Activated naive CD4-positive, alpha-beta T cell treated with anti-CD3 and anti-CD28 coated beads for 36 hours (primary cell): ENCODE results near the gene TFEB. TPM values are rescaled to one million over a fixed set of nuclear protein-coding genes. Genes with fewer than 3 reads are reported as not detected.

ENCODE experiments used
- CTCF ChIA-PET: fragments of 350-600 bp; sonication (Branson Sonifier 250); formaldehyde crosslinking; loops from one replicate; lab custom pipeline; 2021; ENCODE audit warnings: antibody characterized with exemption; lab: Charles Lee
- DNase-seq: peaks from one replicate; pipeline ENCODE4 v3.0.0-alpha.2; 2020
- H3K27ac Mint-ChIP-seq: one replicate; pipeline ENCODE4 v1.8.0; 2021; ENCODE audit warnings: mild to moderate bottlenecking, mixed read lengths
- H3K27me3 Mint-ChIP-seq: one replicate; pipeline ENCODE4 v1.8.0; 2021; ENCODE audit warnings: low read depth, mixed read lengths
- H3K36me3 Mint-ChIP-seq: one replicate; pipeline ENCODE4 v1.8.0; 2021; ENCODE audit warnings: low read depth, mixed read lengths
- H3K4me1 Mint-ChIP-seq: one replicate; pipeline ENCODE4 v1.8.0; 2021; ENCODE audit warnings: low read depth, mixed read lengths
- H3K4me3 Mint-ChIP-seq: one replicate; pipeline ENCODE4 v1.8.0; 2021; ENCODE audit warnings: mild to moderate bottlenecking, moderate library complexity, mixed read lengths
- H3K9me3 Mint-ChIP-seq: one replicate; pipeline ENCODE4 v1.8.0; 2021; ENCODE audit warnings: mixed read lengths
- intact Hi-C: fragments of 100-400 bp; cut with micrococcal nuclease; formaldehyde crosslinking; loops from one replicate; pipeline ENCODE4 v1.15.1; 2023
- total RNA-seq, 2 experiments: library from RNA; stranded (reverse); gene quantifications; one replicate each; pipeline ENCODE4 v1.2.3, GENCODE V29; 2021

The TFEB gene
- total RNA-seq, 2 experiments from 2014 or later = 5.7 to 7.9 TPM

DNA sequence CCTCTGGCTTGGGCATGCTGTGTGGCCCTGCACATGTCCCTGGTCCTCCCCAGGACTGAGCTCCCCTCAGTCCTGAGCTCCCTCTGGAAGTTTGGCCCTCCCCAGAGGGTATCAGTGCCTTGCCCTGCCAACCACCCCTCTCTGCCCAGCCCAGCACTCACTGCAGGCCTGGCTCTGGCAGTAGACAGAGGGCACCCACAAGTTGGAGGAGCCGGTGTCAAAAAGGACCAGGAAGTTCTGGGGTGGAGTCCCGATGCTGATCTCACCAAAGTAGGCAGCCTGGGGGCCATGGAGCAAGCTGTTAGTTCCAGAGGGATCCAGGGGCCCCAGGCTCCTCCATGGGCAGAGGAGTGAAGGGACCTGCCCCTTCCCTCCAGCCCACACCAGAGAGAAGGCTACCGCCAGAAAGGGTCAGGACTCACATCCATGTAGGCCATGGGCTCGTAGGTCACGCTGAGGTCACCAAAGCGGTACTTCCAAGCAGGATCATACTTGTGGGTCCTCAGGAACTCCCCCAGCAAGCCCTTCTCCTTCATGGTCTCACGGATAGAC lies 8.9 kb upstream of the TFEB start:
- CTCF ChIA-PET = no interaction called here
- H3K4me1 Mint-ChIP-seq = no peaks in the 10 kb centered on the region
- no peak overlapping the region for H3K4me3 Mint-ChIP-seq
- H3K27ac Mint-ChIP-seq = no peak overlapping the region
- H3K9me3 Mint-ChIP-seq = no peaks in the 10 kb centered on the region
- DNase-seq = no peak
- no peaks in the 10 kb centered on the region for H3K36me3 Mint-ChIP-seq
- H3K27me3 Mint-ChIP-seq = no peaks in the 10 kb centered on the region
- intact Hi-C loops = no loop called here

DNA sequence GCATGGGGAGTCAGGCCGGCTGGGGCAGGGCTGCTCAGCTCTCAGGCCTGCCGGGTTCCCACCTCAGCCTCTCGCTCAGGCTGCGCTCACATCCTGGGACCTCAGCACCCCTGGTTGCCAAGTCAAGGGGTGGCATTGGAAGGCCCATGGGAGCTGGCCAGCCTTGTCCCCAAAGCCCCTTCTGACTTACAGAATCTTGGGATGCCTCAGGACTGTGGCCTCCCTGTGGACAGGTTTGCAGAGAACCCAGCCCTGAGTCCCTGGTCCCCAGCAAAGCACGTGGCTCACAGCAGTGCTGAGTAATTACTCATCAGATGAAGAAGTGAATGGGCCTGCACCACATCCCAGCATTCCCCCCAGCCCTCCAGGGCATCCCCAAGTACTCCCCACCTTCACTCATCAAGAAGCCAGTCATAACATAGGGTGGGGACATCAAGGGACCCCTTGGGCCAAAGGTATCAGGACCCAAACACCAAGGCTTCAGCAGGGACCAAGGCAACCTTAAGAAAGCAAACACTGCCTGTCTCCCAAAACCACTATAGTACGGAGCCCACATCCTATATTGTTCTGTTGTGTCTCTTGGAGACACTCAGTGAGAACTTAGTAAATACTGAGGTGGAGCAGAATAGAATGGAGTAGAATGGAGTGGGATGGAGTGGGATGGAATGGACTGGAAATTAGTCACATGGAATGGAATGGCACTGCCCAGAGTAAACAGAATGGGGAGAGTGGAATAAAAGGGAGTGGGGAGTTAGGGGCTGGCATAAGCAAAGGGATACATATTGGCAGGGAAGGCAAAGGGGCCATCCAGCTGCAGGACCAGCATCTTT lies 8.2 kb upstream of the TFEB start:
- intact Hi-C loops = no loop called here
- H3K36me3 Mint-ChIP-seq = no peaks in the 10 kb centered on the region
- no peaks in the 10 kb centered on the region for H3K27me3 Mint-ChIP-seq
- no peak overlapping the region for H3K4me3 Mint-ChIP-seq
- H3K27ac Mint-ChIP-seq = no peak overlapping the region
- H3K9me3 Mint-ChIP-seq = no peaks in the 10 kb centered on the region
- H3K4me1 Mint-ChIP-seq = no peaks in the 10 kb centered on the region
- DNase-seq = no peak
- CTCF ChIA-PET = interaction anchor here (1.2 kb wide), 1 partner anchor 60 kb away, joined by 3 read pairs; no protein-coding TSS in a partner anchor

DNA sequence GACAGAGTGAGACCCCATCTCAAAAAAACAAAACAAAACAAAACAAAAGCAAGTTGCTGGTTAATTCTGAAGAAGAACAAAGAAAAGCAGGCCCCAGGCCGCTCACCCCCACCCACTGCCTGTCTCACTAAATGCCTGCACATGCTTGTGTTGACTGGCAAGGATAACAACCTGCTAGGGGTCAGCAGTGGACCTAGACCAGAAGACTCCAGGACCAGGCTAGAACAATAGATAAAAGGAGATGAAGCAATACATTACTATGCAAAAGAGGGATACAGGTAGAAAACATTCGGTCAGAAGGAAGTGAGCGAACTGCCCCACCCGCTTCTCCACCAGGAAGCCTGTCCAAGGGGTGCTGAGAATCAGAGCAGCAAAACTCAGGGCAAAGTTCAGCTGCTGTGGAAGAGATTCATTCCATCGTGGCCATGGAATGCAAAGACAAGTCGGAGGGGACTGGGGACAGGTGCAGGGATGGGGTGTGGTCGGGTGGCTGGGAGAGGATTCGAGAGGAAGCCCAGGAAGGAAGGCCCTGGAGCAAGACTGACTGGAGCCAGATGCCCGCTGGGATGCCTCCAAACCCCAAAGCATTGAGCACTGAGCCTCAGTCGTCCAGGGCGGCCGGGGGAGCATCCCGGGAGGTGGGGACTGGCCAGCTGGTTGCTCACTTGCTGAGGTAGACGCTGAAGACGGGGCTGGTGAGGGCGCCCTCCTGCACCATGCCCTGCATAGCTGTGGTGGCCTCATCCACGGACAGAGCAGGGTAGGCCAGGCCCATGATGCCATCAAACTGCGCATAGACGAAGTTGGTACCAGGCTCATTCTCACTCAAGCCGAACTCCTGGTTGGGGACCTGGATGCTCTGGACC lies 6.5 kb upstream of the TFEB start:
- CTCF ChIA-PET = interaction anchor here (1.2 kb wide), 1 partner anchor 59 kb away, joined by 3 read pairs; no protein-coding TSS in a partner anchor

DNA sequence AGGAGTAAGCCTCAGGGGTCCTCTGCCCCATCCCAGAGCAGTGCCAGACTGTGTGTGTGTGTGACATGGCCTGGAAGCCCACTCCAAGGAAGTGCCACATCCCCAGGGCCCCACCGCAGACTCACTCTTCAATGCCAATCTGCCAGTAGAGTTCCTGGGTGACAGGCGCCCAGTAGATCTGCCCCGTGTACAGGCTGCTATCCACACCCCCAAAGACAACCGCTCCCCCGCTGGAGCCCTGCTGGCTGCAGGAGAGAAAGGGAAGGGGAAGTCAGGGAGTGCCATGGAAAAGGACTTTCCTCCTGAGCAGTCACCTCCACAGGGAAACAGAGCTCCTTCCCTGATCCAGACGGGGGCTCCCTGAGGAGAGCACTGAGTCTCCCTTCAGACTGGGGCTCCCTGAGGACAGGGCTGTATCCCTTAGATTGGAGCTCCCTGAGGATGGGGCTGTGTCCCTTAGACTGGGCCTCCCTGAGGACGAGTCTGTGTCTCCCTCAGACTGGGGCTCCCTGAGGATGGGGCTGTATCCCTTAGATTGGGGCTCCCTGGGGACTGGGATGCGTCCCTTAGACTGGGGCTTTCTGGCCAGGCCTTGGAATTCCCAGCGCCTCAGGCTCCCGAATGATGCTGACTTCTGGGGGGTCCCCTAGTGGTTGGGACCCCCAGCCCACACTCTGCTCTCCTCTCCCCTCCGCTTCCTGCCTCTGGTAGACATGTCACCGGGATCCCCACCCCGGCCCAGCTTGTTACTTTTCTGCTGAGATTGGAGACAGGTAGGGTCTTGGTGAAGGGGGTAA lies 5.2 kb upstream of the TFEB start:
- CTCF ChIA-PET = interaction anchor here (0.5 kb wide), 1 partner anchor 362 kb away, joined by 4 read pairs; no protein-coding TSS in a partner anchor
- H3K36me3 Mint-ChIP-seq = no peaks in the 10 kb centered on the region
- no peaks in the 10 kb centered on the region for H3K4me1 Mint-ChIP-seq
- no peak overlapping the region for H3K27ac Mint-ChIP-seq
- H3K27me3 Mint-ChIP-seq = no peaks in the 10 kb centered on the region
- intact Hi-C loops = no loop called here
- no peak overlapping the region for H3K4me3 Mint-ChIP-seq
- no peak for DNase-seq
- no peaks in the 10 kb centered on the region for H3K9me3 Mint-ChIP-seq

More for the DNA sequence above, 6.5 kb upstream of the TFEB start:
- H3K4me1 Mint-ChIP-seq = no peaks in the 10 kb centered on the region
- intact Hi-C loops = no loop called here
- no peak for DNase-seq
- H3K27ac Mint-ChIP-seq = no peak overlapping the region
- no peaks in the 10 kb centered on the region for H3K36me3 Mint-ChIP-seq
- H3K4me3 Mint-ChIP-seq = no peak overlapping the region
- H3K9me3 Mint-ChIP-seq = no peaks in the 10 kb centered on the region
- no peaks in the 10 kb centered on the region for H3K27me3 Mint-ChIP-seq

DNA sequence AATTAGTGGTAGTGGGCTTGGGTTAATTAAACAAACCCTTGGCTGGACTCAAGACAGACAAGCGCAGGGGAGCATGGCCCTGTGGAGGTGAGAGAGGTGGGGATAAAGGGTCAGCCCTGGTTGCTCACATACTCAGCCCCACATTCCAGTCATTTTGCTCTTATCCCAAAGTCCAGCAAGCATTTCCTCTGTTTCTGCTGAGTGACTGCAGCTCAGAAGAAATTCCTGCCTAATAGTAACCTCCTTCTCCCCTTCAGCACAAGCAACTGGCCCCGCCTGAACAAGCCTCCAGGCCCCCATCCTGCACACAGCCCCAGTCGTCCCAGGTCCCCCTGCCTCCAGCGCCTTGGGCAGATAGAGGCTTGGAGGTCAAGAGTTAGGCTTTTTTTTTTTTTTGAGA lies 3.6 kb upstream of the TFEB start:
- Mint-ChIP-seq H3K27ac (no peak overlapping the region), H3K4me1 (no peaks in the 10 kb centered on the region), H3K9me3 (no peaks in the 10 kb centered on the region), H3K36me3 (no peaks in the 10 kb centered on the region), H3K4me3 (no peak overlapping the region), H3K27me3 (no peaks in the 10 kb centered on the region)
- CTCF ChIA-PET = no interaction called here
- DNase-seq = no peak
- intact Hi-C loops = loop anchor here (5.0 kb wide), 1 partner anchor 823 kb away; the partner anchor contains the start of gene UBR2

DNA sequence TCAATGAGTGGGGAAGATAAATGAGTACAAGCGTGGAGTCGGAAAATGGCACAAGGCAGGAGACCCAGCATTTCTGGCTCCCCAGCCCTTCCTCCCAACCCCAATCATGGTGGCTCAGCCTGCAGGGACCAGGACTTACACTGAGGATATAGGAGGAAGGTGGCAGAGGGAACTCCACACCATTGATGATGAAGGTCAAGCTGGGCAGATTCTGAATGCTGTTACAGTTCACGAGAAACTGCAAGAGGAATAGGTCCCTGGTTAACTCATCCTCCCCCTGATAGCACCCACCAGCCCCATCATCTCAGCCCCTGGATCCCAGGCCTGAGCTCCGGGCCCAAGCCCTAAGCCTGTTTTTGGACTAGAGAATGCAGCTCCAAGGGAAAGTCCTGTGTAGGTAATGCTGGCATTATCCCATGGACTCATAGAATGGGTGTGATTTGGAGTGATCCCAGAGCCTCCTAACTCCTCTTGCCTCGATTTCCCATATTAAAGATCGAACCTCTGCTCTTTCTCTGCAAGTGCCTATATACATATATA lies 2.3 kb upstream of the TFEB start:
- CTCF ChIA-PET = interaction anchor here (1.1 kb wide), 1 partner anchor 39 kb away, joined by 3 read pairs; no protein-coding TSS in a partner anchor
- no peak overlapping the region for H3K27ac Mint-ChIP-seq

DNA sequence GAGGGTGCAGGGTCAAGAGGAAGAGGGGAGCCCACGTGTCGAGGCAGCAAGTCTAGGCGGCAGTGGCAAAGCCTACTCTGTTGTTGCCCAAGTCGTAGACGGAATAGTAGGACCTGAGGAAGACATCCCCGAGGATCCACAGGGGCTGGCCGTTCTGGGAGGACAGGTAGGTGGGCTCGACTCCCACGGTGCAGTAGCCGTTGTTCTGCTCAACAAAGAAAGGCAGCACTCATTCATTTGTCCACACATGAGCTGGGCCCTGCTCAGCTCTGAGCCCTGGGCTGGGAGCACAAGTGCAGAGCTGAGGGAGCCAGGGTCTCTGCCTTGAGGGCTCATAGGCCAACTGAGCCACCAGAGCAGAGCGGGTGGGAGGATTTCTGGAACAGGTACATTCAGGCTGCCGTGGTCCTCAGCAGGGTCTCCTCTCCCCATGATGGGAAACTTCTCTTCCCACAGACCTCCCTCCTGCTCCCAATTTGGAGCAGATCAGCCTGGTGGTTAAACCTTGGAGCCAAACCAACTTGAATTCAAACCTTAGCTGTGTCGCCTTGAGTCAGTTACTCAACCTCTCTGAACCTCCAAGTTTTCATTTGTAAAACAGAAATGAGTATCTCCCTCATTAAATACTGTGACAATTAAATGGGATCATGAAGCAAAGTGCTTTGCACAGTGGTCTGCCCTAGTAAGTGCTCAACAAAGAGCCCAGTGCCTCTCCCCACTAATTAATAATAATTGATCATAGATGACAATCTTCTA lies 1.6 kb upstream of the TFEB start:
- DNase-seq = no peak
- Mint-ChIP-seq H3K9me3 (no peaks in the 10 kb centered on the region), H3K4me3 (no peak overlapping the region), H3K4me1 (peaks cover 16% of the 10 kb centered on the region), H3K36me3 (no peaks in the 10 kb centered on the region), H3K27ac (no peak overlapping the region), H3K27me3 (no peaks in the 10 kb centered on the region)
- intact Hi-C loops = loop anchor here (5.0 kb wide), 1 partner anchor 825 kb away; the partner anchor contains the start of gene UBR2
- CTCF ChIA-PET = interaction anchor here (1.1 kb wide), 2 partner anchors 40 to 54 kb away, joined by 3 read pairs; no protein-coding TSS in a partner anchor

More for the DNA sequence above, 2.3 kb upstream of the TFEB start:
- Mint-ChIP-seq H3K27me3 (no peaks in the 10 kb centered on the region), H3K9me3 (no peaks in the 10 kb centered on the region), H3K36me3 (no peaks in the 10 kb centered on the region), H3K4me3 (no peak overlapping the region), H3K4me1 (peaks cover 12% of the 10 kb centered on the region)
- no peak for DNase-seq
- intact Hi-C loops = loop anchor here (5.0 kb wide), 1 partner anchor 825 kb away; the partner anchor contains the start of gene UBR2

DNA sequence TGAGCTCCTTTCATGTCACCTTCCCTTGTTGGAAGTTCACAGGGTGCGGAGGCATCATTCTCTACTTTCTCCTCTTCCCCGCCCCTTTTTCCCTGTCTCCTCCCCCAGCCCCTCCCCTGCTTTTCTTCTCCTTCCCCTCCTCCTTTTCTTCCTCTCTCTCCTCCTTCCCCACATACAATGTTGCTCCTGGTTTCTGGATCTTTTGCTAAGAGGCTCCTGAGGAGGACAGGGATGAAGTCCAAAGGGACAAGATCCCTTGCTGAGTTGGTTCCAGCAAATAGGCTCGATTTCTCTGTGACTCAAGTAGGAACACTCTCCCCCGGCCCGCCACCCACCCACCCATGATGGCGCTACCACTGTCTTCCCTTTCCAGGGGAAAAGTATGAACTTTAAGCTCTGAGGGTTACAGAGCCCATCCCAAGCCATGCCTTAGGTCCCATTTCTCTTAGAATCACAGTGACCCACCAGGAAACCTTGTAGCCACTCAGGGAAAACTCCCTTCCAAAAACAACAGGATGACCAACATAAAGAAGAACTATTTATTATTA lies 852 bp upstream of the TFEB start:
- intact Hi-C loops = loop anchor here (5.0 kb wide), 1 partner anchor 826 kb away; the partner anchor contains the start of gene UBR2
- Mint-ChIP-seq H3K27me3 (no peaks in the 10 kb centered on the region), H3K27ac (no peak overlapping the region), H3K4me3 (no peak overlapping the region), H3K9me3 (no peaks in the 10 kb centered on the region), H3K36me3 (no peaks in the 10 kb centered on the region), H3K4me1 (peaks cover 19% of the 10 kb centered on the region)
- CTCF ChIA-PET = interaction anchor here (1.1 to 2.2 kb wide), 3 partner anchors 14 to 53 kb away, joined by 3 to 7 read pairs (median 5); partner anchors contain the start of gene TOMM6
- no peak for DNase-seq

DNA sequence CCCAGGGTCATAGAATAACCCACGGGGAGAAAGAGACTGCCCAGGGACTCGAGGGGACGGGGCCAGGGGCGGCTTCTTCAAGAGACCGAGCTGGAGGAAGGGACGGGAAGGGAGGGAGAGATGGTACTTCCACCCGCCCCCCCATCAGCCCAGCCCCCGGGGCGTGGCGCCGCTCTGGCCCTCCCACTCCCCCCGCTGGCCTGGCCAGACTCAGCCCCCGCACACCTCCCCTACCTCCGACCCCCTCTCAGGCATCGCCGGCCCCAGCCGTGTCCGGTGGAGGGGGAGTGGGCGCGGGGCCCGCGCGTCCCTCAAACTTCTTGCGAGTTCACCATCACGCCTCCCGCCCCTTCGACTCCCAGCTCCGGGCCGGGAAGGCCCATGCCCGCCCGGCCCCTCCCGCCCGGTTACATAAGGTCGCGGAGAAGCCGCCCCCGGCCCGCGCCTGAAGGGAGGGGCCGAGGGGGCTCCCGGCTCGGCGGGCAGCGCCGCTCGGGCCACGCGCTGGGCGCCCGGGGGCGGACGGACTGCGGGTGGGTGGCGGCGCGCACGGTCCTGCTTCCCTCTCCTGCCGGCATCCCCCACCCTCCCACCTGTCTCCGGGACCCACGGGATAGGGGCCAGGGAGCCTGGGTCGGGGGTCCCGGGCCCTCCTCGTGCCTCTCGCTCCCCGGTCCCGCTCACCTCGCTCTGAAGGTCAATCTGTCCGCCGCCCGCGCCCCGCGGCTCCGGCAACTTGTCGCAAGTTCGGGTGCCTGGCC lies 562 bp downstream of the TFEB start:
- Mint-ChIP-seq H3K27ac (no peak overlapping the region), H3K9me3 (no peaks in the 10 kb centered on the region), H3K27me3 (no peaks in the 10 kb centered on the region), H3K4me1 (peaks cover 24% of the 10 kb centered on the region), H3K4me3 (peak overlapping the region; percentile 72), H3K36me3 (no peaks in the 10 kb centered on the region)
- peak; percentile 64 for DNase-seq
- intact Hi-C loops = loop anchor here (1.0 to 5.0 kb wide), 7 partner anchors 29 to 827 kb away; partner anchors contain the start of genes PRICKLE4, TAF8, TOMM6 and UBR2
- CTCF ChIA-PET = interaction anchor here (0.6 to 2.3 kb wide), 10 partner anchors 11 to 520 kb away, joined by 3 to 18 read pairs (median 3); partner anchors contain the start of gene TOMM6
